IPS DF 6.9 (cell line): ENCODE data around the gene KRTAP4-3.
"Not testable (repeated sequence)": the region's sequence is repeated elsewhere in the genome, so short reads cannot be mapped to it uniquely, and the experiment has no call there.

ENCODE experiments used
- DNase-seq: peaks from one replicate; pipeline ENCODE4 v3.0.0-alpha.2; 2013; ENCODE audit warnings: low read depth, low spot score
- H3K27ac ChIP-seq: one replicate; pipeline ENCODE4 v1.5.1; 2013; ENCODE audit warnings: low read length, control low read depth
- H3K27me3 ChIP-seq: 2 replicates; pipeline ENCODE4 v1.6.1; 2013; ENCODE audit warnings: mild to moderate bottlenecking, low read length; ENCODE audit not compliant: control insufficient read depth, insufficient read depth
- H3K36me3 ChIP-seq: 2 replicates; pipeline ENCODE4 v1.6.1; 2013; ENCODE audit warnings: low read length; ENCODE audit not compliant: control insufficient read depth, insufficient read depth
- H3K4me1 ChIP-seq: 2 replicates; pipeline ENCODE4 v1.6.1; 2013; ENCODE audit warnings: low read length; ENCODE audit not compliant: control insufficient read depth, insufficient read depth
- H3K4me3 ChIP-seq: 2 replicates; pipeline ENCODE4 v1.5.1; 2013; ENCODE audit warnings: mild to moderate bottlenecking, low read length
- H3K9me3 ChIP-seq: 2 replicates; pipeline ENCODE4 v1.6.1; 2013; ENCODE audit warnings: low read length, inconsistent platforms; ENCODE audit not compliant: control insufficient read depth, insufficient read depth
- WGBS: extraction: QIAGEN DNeasy Blood & Tissue Kit; methylation state at CpG from one replicate; pipeline ENCODE4 v1.1.7; 2013; ENCODE audit warnings: mixed read lengths, missing lambda C conversion rate; ENCODE audit not compliant: insufficient read length, insufficient coverage; 5-methylcytosine and 5-hydroxymethylcytosine counted together

KRTAP4-3 gene

DNA sequence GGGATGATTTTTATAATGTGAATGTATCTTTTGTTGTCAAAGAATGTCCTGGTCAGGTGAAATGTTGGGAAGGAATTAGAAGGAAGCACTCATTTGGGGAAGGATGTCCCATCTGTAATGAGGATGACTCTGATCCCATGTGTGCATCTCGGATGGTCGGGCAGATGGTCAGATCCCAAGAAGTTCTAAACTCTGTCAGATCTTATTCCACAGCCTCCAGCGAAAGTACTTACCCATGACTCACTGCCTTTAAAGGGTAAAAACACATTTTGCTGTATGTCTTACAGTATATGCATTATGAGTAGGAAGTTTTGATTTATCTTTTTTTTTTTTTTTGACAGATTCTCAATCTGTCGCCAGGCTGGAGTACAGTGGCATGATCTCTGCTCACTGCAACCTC lies 49.3 kb downstream of the KRTAP4-3 start:
- Histone ChIP-seq H3K4me3 (no peak overlapping the region), H3K9me3 (peaks cover 1% of the 10 kb centered on the region; the same call in 1 of the 2 replicates), H3K27me3 (no peaks in the 10 kb centered on the region), H3K27ac (no peak overlapping the region), H3K4me1 (no peaks in the 10 kb centered on the region), H3K36me3 (no peaks in the 10 kb centered on the region)
- WGBS, result no CpG with 5 or more reads among the region's 4 CpGs
- DNase-seq, result no peak

DNA sequence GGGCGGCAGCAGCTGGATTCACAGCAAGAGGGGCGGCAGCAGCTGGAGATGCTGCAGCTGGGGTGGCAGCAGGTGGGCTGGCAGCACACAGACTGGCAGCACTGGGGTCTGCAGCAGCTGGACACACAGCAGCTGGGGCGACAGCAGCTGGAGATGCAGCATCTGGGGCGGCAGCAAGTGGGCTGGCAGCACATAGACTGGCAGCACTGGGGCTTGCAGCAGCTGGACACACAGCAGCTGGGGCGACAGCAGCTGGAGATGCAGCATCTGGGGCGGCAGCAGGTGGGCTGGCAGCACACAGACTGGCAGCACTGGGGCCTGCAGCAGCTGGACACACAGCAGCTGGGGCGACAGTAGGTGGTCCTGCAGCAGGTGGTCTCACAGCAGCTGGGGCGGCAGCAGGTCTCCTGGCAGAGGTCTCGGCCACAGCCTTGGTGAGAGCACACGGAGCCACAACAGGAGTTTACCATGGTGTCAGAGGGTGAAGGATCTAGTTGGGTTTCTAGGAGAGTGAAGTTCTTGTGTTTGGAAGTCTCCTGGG lies 50.1 kb downstream of the KRTAP4-3 start, which contains the start of gene KRTAP4-11:
TSS of gene KRTAP4-11 (minus strand) at position 528 of the 541 bp plus-strand sequence. CDS start at position 470, 58 bp downstream.
- not testable (repeated sequence) for DNase-seq
- WGBS, result no CpG with 5 or more reads among the region's 10 CpGs

More for the DNA sequence above, 50.1 kb downstream of the KRTAP4-3 start, which contains the start of gene KRTAP4-11:
- not testable (repeated sequence) for H3K36me3 ChIP-seq, H3K4me3 ChIP-seq, H3K9me3 ChIP-seq, H3K27me3 ChIP-seq, H3K4me1 ChIP-seq, H3K27ac ChIP-seq
